ENCODE data around the gene NRN1L. TPM values are rescaled to one million over a fixed set of nuclear protein-coding genes. Genes with fewer than 3 reads are reported as not detected.
A peak's percentile ranks its signal among the peaks of the same experiment; 100 is the strongest.
"Not testable (repeated sequence)": the region's sequence is repeated elsewhere in the genome, so short reads cannot be mapped to it uniquely, and the experiment has no call there.

The NRN1L gene
- total RNA-seq, 4 donors from 2014 or later, result 0.99 to 1.7 TPM; not detected in 2

DNA sequence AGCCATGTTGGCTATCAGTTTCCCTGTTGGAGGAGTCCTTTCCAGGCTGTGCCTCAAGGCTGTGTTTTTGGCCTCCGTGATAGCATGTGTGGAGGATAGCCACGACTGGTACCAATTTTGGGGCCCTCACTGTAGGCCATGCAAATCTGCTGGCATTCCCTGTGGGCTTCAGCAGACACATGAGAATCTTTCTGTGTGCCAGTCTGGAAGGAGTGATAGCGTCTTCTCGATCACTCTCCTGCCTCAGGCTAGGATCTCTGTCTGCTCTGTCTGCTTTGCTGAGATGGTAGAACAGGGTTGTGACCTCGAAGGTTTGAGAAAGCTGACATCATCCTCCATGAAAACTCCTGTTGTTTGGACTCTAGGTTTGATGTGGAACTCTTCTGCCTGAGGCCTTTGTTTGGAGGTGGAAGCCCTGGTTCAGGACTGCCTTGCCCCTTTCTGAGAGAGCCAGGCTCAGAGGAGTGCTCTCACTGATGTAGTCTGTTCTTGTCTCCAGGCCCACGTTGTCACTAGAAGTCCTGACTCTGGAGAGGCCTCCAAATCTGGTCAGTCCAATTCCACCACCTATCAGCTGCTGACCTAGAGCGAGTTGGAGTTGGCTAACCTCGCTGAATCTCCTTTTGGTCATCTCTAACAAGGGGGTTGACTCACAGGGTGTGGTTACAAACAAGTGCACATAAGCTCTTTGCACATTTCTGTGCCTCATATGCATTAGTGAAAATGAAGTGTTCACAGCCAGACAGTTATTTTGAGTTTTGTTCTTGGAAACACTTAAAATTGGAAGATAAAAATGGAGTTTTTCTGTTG is 23.9 kb upstream of the NRN1L start:
- Histone ChIP-seq H3K36me3 (peaks cover under 1 to 12% (median 8%) of the 10 kb centered on the region in 4 donors), H3K27me3 (no peaks in the 10 kb centered on the region), H3K4me3 (no peak overlapping the region), H3K27ac (replicated peaks in 1 of 4) (peak overlapping the region; percentile 36 to 87 (median 86)), H3K4me1 (peaks cover 65 to 89% (median 80%) of the 10 kb centered on the region in 4 donors), H3K9me3 (no peaks in the 10 kb centered on the region)
- DNase-seq (ENCODE audit: extremely low spot score), result no peak
- TF ChIP-seq POLR2AphosphoS5 (IDR thresholded peaks at IDR 0.05), result peak in 1 of 2 donors; percentile 26
- TF ChIP-seq, protein P1, sequence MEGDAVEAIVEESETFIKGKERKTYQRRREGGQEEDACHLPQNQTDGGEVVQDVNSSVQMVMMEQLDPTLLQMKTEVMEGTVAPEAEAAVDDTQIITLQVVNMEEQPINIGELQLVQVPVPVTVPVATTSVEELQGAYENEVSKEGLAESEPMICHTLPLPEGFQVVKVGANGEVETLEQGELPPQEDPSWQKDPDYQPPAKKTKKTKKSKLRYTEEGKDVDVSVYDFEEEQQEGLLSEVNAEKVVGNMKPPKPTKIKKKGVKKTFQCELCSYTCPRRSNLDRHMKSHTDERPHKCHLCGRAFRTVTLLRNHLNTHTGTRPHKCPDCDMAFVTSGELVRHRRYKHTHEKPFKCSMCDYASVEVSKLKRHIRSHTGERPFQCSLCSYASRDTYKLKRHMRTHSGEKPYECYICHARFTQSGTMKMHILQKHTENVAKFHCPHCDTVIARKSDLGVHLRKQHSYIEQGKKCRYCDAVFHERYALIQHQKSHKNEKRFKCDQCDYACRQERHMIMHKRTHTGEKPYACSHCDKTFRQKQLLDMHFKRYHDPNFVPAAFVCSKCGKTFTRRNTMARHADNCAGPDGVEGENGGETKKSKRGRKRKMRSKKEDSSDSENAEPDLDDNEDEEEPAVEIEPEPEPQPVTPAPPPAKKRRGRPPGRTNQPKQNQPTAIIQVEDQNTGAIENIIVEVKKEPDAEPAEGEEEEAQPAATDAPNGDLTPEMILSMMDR (IDR thresholded peaks at IDR 0.05), result no peak
- intact Hi-C loops (cut with DNase I), result no loop called here
- WGBS, result 74% methylated on average over 8 of the region's 8 CpGs

DNA sequence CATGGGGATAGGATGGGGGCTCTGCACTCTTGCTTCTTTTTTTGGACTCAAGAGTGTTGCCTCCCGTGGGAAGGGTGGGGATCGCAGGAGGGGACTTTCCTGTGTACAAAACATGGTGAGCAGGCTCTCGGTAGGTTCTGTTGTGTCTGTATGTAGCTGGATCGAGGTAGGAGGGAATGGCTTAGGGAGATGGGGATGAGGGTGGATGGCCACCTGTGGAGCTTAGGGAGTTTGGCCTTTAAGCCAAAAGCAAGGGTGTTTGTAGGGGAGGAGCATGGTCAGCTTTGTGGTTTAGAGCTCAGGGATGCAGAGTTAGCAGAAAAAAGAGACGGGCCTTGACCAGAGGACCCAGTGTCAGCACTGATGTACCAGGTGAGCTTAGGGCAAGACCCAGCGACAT is 22.8 kb upstream of the NRN1L start:
- Histone ChIP-seq H3K9me3 (no peaks in the 10 kb centered on the region), H3K4me1 (peaks cover 54 to 78% (median 73%) of the 10 kb centered on the region in 4 donors), H3K27ac (replicated peaks in 1 of 4) (peak overlapping the region; percentile 83 to 87 (median 86)), H3K36me3 (peaks cover 11 to 23% (median 19%) of the 10 kb centered on the region in 4 donors), H3K27me3 (no peaks in the 10 kb centered on the region), H3K4me3 (no peak overlapping the region)
- no peak for DNase-seq (ENCODE audit: extremely low spot score)
- TF ChIP-seq EP300 (IDR thresholded peaks at IDR 0.05) (no peak), POLR2AphosphoS5 (IDR thresholded peaks at IDR 0.05) (no peak), POLR2A (IDR thresholded peaks at IDR 0.05; ENCODE audit: low read depth) (no peak)
- TF ChIP-seq, protein P1 (IDR thresholded peaks at IDR 0.05), result no peak
- intact Hi-C loops (cut with DNase I), result no loop called here
- 85% methylated on average over 6 of the region's 6 CpGs for WGBS

DNA sequence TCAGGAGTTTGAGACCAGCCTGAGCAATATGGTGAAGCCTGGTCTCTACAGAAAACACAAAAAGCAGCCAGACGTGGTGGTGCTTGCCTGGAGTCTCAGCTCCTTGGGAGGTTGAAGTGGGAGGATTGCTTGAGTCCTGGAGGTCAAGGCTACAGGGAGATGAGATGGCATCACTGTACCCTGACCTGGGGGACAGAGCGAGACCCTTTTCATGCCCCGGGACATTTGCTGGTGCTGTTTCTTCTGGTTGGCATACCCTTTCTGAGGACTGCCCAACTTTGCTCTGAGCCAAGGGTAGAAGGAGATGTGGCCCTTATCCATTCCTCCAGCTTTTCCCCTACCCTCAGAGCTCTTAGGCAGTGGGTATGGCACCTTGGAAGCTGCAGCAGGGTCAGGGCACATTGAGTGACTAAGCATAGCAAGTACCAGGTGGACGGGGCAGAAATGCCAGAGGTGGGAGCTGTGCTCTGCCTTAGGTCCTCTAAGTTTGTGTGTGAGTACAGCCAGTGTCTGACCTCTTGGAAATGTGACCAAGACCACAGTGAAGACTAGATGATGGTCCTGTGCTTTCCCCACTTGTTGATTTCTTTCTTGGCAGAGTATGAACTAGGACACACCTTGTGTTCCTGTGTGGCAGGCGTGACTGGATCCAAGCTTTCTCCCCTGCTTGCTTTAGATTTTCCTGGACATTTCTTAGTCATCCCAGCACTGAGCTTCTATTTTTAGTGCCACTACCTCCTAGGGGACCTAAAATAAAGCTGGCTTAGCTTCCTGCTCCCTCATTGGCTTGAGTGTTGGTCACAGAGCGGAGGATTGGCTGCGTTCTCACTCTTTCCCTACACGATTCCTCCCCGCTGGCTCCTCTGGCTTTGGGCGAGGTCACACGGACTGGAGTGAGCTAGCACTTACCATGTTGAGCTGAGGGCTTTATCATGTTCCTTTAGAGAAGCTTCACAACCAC is 21.8 kb upstream of the NRN1L start:
- intact Hi-C loops (cut with DNase I), result no loop called here
- DNase-seq (ENCODE audit: extremely low spot score), result no peak
- H3K27ac ChIP-seq (replicated peaks in 1 of 4), result peak overlapping the region; percentile 83 to 87 (median 86)
- no peak overlapping the region for H3K4me3 ChIP-seq
- peaks cover 17 to 33% (median 29%) of the 10 kb centered on the region in 4 donors for H3K36me3 ChIP-seq
- no peaks in the 10 kb centered on the region for H3K27me3 ChIP-seq
- 38% methylated on average over 10 of the region's 11 CpGs for WGBS
- peaks cover 44 to 68% (median 62%) of the 10 kb centered on the region in 4 donors for H3K4me1 ChIP-seq
- TF ChIP-seq POLR2A (IDR thresholded peaks at IDR 0.05; ENCODE audit: low read depth), result no peak
- TF ChIP-seq POLR2AphosphoS5 (IDR thresholded peaks at IDR 0.05), result peak; percentile 63 to 69
- no peak for TF ChIP-seq EP300 (IDR thresholded peaks at IDR 0.05)
- TF ChIP-seq, protein P1 (IDR thresholded peaks at IDR 0.05), result no peak
- H3K9me3 ChIP-seq, result no peaks in the 10 kb centered on the region

DNA sequence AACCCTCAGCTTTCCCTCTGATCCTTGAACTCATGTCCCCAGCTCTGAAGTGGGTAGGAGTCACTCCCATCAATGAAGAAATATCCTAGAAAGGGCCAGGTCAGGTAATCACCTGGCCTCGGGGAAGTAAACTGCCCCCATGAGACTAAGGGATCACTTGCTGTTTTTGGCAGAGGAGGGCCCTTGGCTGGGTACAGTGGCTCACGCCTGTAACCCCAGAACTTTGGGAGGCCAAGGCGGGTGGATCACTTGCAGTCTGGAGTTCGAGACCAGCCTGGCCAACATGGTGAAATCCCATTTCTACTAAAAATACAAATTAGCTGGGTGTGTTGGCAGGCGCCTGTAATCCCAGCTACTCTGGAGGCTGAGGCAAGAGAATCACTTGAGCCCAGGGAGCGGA is 20.6 kb upstream of the NRN1L start:
- H3K27me3 ChIP-seq; intact Hi-C loops (cut with DNase I); H3K9me3 ChIP-seq; H3K4me3 ChIP-seq; DNase-seq (ENCODE audit: extremely low spot score): not testable (repeated sequence)
- WGBS, result 89% methylated on average over 6 of the region's 6 CpGs
- H3K4me1 ChIP-seq, result peaks cover 33 to 60% (median 52%) of the 10 kb centered on the region in 4 donors
- peak overlapping the region; percentile 83 to 87 (median 86) for H3K27ac ChIP-seq (replicated peaks in 1 of 4)
- peaks cover 27 to 45% (median 40%) of the 10 kb centered on the region in 4 donors for H3K36me3 ChIP-seq

DNA sequence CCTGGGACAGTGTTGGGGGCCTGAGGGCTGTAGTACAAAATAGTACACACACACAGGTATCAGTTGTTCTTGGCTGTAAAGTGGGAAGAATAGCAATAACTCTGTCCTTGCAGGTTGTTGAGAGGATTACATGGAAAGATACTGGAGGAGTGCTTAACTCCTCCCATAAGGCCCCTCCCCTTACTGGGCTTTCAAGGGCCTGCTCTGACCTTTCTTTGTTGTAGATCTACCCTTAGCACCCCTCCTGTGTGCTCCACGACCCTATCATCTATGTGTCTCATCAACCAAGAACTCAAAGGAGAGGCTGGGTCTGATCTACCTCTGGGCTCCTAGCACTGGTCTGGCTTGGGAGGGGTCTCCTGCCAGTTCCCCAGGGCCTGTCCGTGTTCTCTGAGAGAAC is 20.1 kb upstream of the NRN1L start:
- 90% methylated on average over 2 of the region's 2 CpGs for WGBS
- H3K9me3 ChIP-seq, result no peaks in the 10 kb centered on the region
- intact Hi-C loops (cut with DNase I), result no loop called here
- peaks cover 33 to 57% (median 48%) of the 10 kb centered on the region in 4 donors for H3K4me1 ChIP-seq
- H3K27me3 ChIP-seq, result no peaks in the 10 kb centered on the region
- peaks cover 27 to 50% (median 46%) of the 10 kb centered on the region in 4 donors for H3K36me3 ChIP-seq
- no peak for DNase-seq (ENCODE audit: extremely low spot score)
- peak overlapping the region in 3 of 4 donors; percentile 19 to 87 (median 86) for H3K27ac ChIP-seq (replicated peaks in 1 of 4)
- TF ChIP-seq, protein P1 (IDR thresholded peaks at IDR 0.05), result no peak
- TF ChIP-seq POLR2AphosphoS5 (IDR thresholded peaks at IDR 0.05), result no peak
- no peak for TF ChIP-seq POLR2A (IDR thresholded peaks at IDR 0.05; ENCODE audit: low read depth)
- TF ChIP-seq EP300 (IDR thresholded peaks at IDR 0.05), result no peak
- no peak overlapping the region for H3K4me3 ChIP-seq

Measured in esophagus muscularis mucosa (tissue), 4 donors.